SW 1271 (cell line): ENCODE measurements around the gene PXT1.
A peak's percentile ranks its signal among the peaks of the same experiment; 100 is the strongest.

Source experiments
- DNase-seq, 2 experiments: peaks; one replicate each; lab custom pipeline; 2025; lab: John Stamatoyannopoulos, UW

PXT1 gene

DNA sequence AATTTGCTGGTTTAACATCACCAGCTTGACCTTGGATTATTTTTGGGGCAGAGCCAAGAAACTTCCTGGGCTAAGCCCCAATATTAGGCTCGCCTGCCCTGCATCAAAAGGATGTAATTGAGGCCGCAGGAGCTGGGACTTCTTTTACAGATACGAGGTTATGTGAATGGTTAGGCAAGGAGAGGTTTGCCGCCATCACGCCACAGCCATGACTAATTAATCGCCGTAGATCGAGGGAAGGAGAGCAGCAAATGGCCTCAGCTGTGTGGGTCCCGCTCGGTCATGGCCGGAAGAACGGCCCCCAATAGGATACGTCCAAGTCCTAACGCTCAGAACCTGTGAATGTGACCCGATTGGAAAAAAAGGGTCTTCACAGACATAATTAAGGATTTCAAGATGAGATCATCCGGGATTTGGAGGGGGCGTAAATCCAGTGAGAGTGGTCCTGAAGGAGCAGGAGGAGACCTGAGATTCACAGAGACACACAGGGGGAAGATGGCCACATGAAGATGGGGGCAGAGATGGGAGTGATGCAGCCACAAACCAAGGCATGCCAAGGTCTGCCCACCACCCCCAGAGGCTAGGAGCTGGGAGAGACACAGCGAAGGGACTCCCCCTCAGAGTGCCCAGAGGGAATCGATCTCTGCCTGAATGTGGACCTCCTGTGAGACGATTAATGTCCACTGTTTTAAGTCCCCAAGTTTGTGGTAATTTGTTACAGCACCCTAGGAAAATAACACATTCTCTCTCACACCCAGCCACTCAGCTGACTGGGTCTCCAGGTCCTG lies 96.0 kb downstream of the PXT1 start:
- no peak for DNase-seq

DNA sequence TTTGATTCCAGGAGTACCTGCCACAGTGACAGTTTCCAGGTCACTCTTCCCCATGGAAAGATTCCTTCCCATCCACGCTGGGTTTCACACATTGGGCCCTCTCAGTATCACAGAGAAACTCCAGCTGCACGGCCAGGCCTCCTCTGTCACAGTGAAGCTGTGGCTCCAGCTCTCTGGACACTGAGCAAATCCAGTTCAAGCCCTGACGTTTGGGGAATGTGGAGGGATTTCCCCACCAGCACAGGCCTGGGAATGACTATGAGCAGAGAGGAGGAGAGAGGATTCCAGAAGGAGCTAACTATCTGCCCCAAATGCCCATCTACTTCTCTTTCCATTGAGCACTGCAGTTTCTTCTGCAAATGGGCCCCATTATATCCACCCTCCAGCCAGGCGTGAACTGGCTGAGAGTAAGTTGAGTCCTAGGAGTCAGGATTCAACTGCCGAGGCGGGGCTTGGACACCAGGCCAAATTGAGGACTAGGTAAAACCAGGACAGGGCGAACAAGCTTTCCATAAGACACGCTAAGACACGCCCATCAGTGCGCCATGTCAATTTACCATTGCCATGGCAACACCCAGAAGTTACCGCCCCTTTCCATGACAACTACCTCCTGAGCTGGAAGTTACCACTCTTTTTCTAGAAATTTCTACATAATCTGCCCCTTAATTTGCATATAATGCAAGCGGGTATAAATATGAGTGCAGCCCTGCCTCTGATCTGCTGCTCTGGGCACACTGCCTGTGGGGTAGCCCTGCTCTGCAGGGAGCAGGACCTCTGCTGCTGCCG lies 96.8 kb downstream of the PXT1 start:
- DNase-seq = no peak

- DNase-seq = no peak
Measured at GRCh38 chr6:36343109-36343680, 99.5 kb downstream of the PXT1 start.

- DNase-seq = peak in 1 of 2 experiments; percentile 39
Measured at GRCh38 chr6:36340618-36341454, 101.8 kb downstream of the PXT1 start.
